ENCODE measurements around the gene GNA12.
"Not testable (repeated sequence)": the region's sequence is repeated elsewhere in the genome, so short reads cannot be mapped to it uniquely, and the experiment has no call there.

Gene GNA12

GRCh38 chr7:2706685-2707126 lies 137.4 kb downstream of the GNA12 start:
- no peak for DNase-seq (ENCODE audit: low read depth, low spot score)
- no peak overlapping the region for H3K27ac ChIP-seq

- H3K27ac ChIP-seq: no peak overlapping the region
- DNase-seq (ENCODE audit: low read depth, low spot score): no peak
Measured at GRCh38 chr7:2705371-2706096, 138.6 kb downstream of the GNA12 start.

GRCh38 chr7:2702594-2702957 lies 141.5 kb downstream of the GNA12 start:
- H3K27ac ChIP-seq: no peak overlapping the region
- no peak for DNase-seq (ENCODE audit: low read depth, low spot score)

- H3K27ac ChIP-seq: no peak overlapping the region
- DNase-seq (ENCODE audit: low read depth, low spot score): no peak
Measured at GRCh38 chr7:2701832-2702593, 142.1 kb downstream of the GNA12 start.

GRCh38 chr7:2701424-2701823 lies 142.7 kb downstream of the GNA12 start:
- DNase-seq (ENCODE audit: low read depth, low spot score): no peak
- no peak overlapping the region for H3K27ac ChIP-seq

GRCh38 chr7:2700141-2700850 lies 143.8 kb downstream of the GNA12 start:
- DNase-seq (ENCODE audit: low read depth, low spot score): no peak
- no peak overlapping the region for H3K27ac ChIP-seq

- no peak overlapping the region for H3K27ac ChIP-seq
- DNase-seq (ENCODE audit: low read depth, low spot score): no peak
Measured at GRCh38 chr7:2699289-2699620, 144.9 kb downstream of the GNA12 start.

- DNase-seq (ENCODE audit: low read depth, low spot score): no peak
Measured at GRCh38 chr7:2698581-2699288, 145.4 kb downstream of the GNA12 start.

GRCh38 chr7:2694122-2694436 lies 150.0 kb downstream of the GNA12 start:
- not testable (repeated sequence) for DNase-seq (ENCODE audit: low read depth, low spot score); H3K27ac ChIP-seq

More at GRCh38 chr7:2698581-2699288, 145.4 kb downstream of the GNA12 start:
- no peak overlapping the region for H3K27ac ChIP-seq

- DNase-seq (ENCODE audit: low read depth, low spot score): not testable (repeated sequence)
Measured at GRCh38 chr7:2693420-2694121, 150.5 kb downstream of the GNA12 start.

GRCh38 chr7:2692543-2692942 lies 151.6 kb downstream of the GNA12 start:
- no peak overlapping the region for H3K27ac ChIP-seq
- no peak for DNase-seq (ENCODE audit: low read depth, low spot score)

More at GRCh38 chr7:2693420-2694121, 150.5 kb downstream of the GNA12 start:
- H3K27ac ChIP-seq: not testable (repeated sequence)

GRCh38 chr7:2691932-2692439 lies 152.1 kb downstream of the GNA12 start:
- DNase-seq (ENCODE audit: low read depth, low spot score); H3K27ac ChIP-seq: not testable (repeated sequence)

GRCh38 chr7:2691011-2691707 lies 152.9 kb downstream of the GNA12 start:
- no peak overlapping the region for H3K27ac ChIP-seq
- no peak for DNase-seq (ENCODE audit: low read depth, low spot score)

- no peak for DNase-seq (ENCODE audit: low read depth, low spot score)
Measured at GRCh38 chr7:2689951-2690705, 154.0 kb downstream of the GNA12 start.

GRCh38 chr7:2689343-2689847 lies 154.7 kb downstream of the GNA12 start:
- no peak overlapping the region for H3K27ac ChIP-seq
- DNase-seq (ENCODE audit: low read depth, low spot score): no peak

More at GRCh38 chr7:2689951-2690705, 154.0 kb downstream of the GNA12 start:
- H3K27ac ChIP-seq: no peak overlapping the region

GRCh38 chr7:2688409-2689342 lies 155.4 kb downstream of the GNA12 start:
- DNase-seq (ENCODE audit: low read depth, low spot score): no peak
- no peak overlapping the region for H3K27ac ChIP-seq

GRCh38 chr7:2687881-2688318 lies 156.2 kb downstream of the GNA12 start, which contains the start of gene AMZ1:
AMZ1 (plus strand) TSS chr7:2688202; CDS start chr7:2700452, 12,250 bp downstream.
- no peak for DNase-seq (ENCODE audit: low read depth, low spot score)
- H3K27ac ChIP-seq: no peak within 1 kb of the TSS
